ENCODE measurements around the gene ANKHD1.

ANKHD1 gene

DNA sequence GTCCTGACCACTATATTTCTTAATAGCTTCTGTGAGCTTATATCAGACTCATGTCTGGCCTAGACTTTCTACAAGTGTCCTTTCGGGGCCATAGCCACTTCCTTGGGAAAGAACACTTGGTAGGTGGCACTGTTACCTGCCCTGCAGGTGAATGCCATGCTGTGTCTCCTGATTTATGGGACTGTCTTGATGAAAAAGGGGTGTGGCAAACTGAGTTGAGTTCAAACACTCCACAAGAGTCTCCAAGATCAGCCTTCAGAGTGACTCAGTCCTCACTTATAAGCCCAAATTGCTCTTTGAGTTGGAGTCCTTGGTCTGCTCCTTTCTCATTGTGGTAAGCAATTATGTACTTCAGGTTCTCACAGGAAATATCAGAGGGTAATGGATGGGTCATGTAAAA lies 9.9 kb upstream of the ANKHD1 start:
- no peak overlapping the region for H3K4me3 ChIP-seq (replicated peaks; ENCODE audit: low read depth, low read length)
- TF ChIP-seq, protein P1, sequence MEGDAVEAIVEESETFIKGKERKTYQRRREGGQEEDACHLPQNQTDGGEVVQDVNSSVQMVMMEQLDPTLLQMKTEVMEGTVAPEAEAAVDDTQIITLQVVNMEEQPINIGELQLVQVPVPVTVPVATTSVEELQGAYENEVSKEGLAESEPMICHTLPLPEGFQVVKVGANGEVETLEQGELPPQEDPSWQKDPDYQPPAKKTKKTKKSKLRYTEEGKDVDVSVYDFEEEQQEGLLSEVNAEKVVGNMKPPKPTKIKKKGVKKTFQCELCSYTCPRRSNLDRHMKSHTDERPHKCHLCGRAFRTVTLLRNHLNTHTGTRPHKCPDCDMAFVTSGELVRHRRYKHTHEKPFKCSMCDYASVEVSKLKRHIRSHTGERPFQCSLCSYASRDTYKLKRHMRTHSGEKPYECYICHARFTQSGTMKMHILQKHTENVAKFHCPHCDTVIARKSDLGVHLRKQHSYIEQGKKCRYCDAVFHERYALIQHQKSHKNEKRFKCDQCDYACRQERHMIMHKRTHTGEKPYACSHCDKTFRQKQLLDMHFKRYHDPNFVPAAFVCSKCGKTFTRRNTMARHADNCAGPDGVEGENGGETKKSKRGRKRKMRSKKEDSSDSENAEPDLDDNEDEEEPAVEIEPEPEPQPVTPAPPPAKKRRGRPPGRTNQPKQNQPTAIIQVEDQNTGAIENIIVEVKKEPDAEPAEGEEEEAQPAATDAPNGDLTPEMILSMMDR (IDR thresholded peaks at IDR 0.05; ENCODE audit: low read depth, low read length, missing control alignments): no peak
- no peak for DNase-seq (ENCODE audit: extremely low read depth, low read depth)

DNA sequence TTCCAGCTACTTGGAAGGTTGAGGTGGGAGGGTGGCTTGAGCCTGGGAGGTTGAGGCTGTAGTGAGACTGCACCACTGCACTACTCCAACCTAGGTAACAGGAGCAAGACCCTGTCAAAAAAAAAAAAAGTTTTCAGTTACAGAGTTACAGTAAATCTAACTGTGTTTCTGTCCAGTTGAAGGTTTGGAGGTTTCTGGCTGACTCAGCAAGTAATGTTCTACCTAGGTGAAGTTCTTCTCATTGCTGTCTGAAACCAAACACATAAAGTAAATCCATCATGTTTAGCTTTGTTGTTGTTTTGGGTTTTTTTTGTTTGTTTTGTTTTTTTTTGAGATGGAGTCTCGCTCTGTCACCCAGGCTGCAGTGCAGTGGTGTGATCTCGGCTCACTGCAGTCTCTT lies 7.9 kb upstream of the ANKHD1 start:
- no peak for DNase-seq (ENCODE audit: extremely low read depth, low read depth)
- TF ChIP-seq, protein P1 (IDR thresholded peaks at IDR 0.05; ENCODE audit: low read depth, low read length, missing control alignments): no peak
- H3K4me3 ChIP-seq (replicated peaks; ENCODE audit: low read depth, low read length): no peak overlapping the region

DNA sequence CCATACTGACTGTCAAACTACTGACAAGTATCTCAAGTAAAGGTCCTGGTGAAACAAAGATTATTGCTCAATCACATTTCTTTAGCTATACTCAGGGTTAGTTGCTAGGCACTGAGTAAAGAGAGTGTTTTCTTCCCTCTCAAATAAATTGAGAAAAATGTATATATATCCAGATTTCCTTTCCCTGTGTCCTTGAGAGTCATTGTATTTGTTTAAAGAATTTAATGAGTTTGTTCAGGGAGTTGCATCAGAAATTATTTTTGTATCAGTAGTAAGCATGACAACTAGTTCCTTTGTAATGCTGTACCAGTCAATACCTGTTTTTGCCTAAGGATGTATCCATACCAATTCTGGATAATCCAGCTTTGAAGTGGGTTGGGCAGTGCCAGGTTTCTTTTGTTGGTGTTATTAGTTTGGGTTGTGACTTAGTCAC lies 3.2 kb upstream of the ANKHD1 start:
- no peak overlapping the region for H3K4me3 ChIP-seq (replicated peaks; ENCODE audit: low read depth, low read length)
- TF ChIP-seq, protein P1 (IDR thresholded peaks at IDR 0.05; ENCODE audit: low read depth, low read length, missing control alignments): no peak
- DNase-seq (ENCODE audit: extremely low read depth, low read depth): no peak

DNA sequence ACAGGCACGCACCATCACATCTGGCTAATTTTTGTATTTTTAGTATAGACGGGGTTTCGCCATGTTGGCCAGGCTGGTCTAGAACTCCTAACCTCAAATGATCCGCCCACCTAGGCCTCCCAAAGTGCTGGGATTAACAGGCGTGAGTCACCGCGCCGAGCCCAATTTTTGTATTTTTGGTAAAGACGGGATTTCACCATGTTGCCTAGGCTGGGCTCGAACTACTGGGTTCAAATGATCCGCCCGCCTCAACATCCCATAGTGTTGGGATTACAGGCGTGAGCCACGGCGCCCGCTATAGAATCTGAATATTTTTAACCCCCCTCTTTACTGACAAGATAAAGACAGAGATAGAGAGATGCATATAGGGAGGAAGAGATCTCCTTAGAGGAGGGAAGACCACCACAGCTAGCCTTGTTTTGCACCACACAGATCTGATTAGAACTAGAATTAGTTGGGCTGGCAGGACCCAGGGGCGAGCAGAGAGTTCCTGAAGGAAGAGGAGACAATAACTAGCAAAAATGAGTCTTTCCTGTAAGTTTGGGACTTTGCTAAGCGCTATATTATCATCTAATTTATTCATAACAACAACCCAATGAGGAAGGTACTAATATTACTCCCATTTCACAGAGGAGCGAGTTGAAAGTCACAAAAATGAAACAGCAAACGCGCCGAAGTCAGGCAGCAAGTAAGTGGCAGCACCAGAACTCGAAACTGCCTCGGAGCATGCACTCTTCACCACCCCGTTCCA lies 1.5 kb upstream of the ANKHD1 start:
- TF ChIP-seq, protein P1 (IDR thresholded peaks at IDR 0.05; ENCODE audit: low read depth, low read length, missing control alignments): no peak
- H3K4me3 ChIP-seq (replicated peaks; ENCODE audit: low read depth, low read length): peak overlapping the region; percentile 78
- no peak for DNase-seq (ENCODE audit: extremely low read depth, low read depth)

DNA sequence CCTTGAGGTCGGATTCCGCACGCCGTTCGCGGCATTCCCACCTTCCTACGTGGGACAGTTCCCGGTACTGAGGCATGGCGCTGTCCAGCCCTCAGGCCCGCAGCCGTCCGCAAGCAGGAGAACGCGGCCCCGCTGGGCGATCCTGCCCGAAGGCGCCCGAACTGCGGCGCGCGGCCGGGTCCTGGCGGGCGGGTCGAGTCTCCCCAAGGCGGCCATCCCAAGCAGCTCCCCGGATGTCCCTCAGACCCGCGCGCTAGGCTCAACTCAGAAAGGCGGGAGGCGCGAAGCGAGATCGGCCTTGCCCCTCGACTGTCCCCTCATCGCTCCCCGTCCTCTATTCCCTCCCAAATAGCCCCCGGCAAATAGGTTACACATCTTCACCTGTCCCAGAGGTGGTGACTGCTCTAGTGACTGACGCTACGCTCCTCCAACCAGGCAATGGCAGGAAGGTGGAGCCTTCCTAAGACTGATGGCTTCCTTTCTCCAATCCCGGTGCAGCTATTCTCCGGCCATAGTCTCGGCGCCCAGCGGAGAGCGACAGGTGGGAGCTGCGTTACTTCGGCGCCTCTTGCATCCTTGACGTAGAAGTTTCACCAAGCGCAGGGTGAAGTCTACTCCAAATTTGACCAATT lies 787 bp upstream of the ANKHD1 start:
- TF ChIP-seq, protein P1 (IDR thresholded peaks at IDR 0.05; ENCODE audit: low read depth, low read length, missing control alignments): no peak
- H3K4me3 ChIP-seq (replicated peaks; ENCODE audit: low read depth, low read length): peak overlapping the region; percentile 78
- peak; percentile 96 for DNase-seq (ENCODE audit: extremely low read depth, low read depth)

DNA sequence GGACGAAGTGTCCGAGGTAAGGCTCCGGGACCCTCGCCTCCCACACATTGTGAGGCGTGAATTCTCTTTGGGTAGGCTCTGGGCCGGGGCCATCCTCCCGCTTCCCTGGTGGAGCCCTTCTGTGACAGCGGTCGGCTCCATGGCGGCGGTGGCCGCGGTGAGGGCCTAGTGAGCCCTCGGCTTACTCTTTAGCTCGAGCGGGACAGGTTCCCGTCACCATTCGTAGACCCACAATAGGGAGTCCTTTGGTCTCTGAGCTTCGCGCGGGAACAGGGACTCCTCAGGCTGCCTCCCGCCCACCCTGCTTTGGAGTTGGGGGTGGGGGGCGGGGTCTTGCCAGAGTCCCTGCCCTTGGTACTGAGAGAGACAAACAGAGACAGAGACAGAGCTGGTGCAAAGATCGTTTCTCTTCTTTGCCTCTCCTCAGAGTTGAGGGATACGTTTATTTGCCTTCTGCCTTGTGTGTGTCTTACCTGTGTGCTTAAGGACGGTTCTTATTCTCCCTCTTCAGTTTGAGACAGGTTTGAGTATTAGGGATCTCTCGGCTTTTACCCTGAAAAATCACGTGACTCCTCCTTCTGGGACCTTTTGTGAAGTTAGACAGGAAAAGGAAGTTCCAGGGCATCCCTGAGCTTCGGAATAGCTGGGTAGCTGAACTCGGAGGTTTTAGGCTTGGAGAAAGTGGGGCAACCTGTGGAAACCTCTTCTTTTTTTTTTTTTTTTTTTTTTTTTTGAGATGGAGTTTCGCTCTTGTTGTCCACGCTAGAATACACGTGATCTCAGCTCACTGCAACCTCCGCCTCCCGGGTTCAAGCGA lies 833 bp downstream of the ANKHD1 start:
- H3K4me3 ChIP-seq (replicated peaks; ENCODE audit: low read depth, low read length): peak overlapping the region; percentile 78
- DNase-seq (ENCODE audit: extremely low read depth, low read depth): no peak
- TF ChIP-seq, protein P1 (IDR thresholded peaks at IDR 0.05; ENCODE audit: low read depth, low read length, missing control alignments): no peak

All from HFF-Myc (cell line).